Progenitor cell of endocrine pancreas (in vitro differentiated cells): ENCODE data around the gene ALG1. TPM values are rescaled to one million over a fixed set of nuclear protein-coding genes. Genes with fewer than 3 reads are reported as not detected.

Experiments used
- DNase-seq: peaks from one replicate; pipeline ENCODE4 v3.0.0; 2021; ENCODE audit warnings: low spot score; ENCODE audit not compliant: unreplicated experiment
- H3K27ac Mint-ChIP-seq: 2 replicates; pipeline ENCODE4 v1.8.0; 2021; ENCODE audit warnings: mild to moderate bottlenecking, moderate library complexity, mixed read lengths
- H3K27me3 Mint-ChIP-seq: 2 replicates; pipeline ENCODE4 v1.8.0; 2021; ENCODE audit warnings: mixed read lengths
- H3K36me3 Mint-ChIP-seq: 2 replicates; pipeline ENCODE4 v1.8.0; 2022; ENCODE audit warnings: mixed read lengths; ENCODE audit not compliant: insufficient read depth
- H3K4me1 Mint-ChIP-seq: 2 replicates; pipeline ENCODE4 v1.8.0; 2021; ENCODE audit warnings: low read depth, mixed read lengths
- H3K4me3 Mint-ChIP-seq: 2 replicates; pipeline ENCODE4 v1.8.0; 2021; ENCODE audit warnings: low read depth, mild to moderate bottlenecking, moderate library complexity, mixed read lengths
- H3K9me3 Mint-ChIP-seq: 2 replicates; pipeline ENCODE4 v1.8.0; 2021; ENCODE audit warnings: low read depth, mixed read lengths
- CTCF ChIP-seq: fragments of 200-600 bp; sonication (generic); IDR thresholded peaks from one replicate; pipeline ENCODE4 v1.5.0; 2021; ENCODE audit warnings: antibody characterized with exemption, mild to moderate bottlenecking; ENCODE audit not compliant: unreplicated experiment
- total RNA-seq: library from RNA; stranded (reverse); gene quantifications from 2 replicates; pipeline ENCODE4 v1.2.1, GENCODE V29; 2021

The ALG1 gene
- total RNA-seq, 1 donor from 2014 or later, result 28.4 TPM

GRCh38 chr16:5027086-5027485, 44.6 kb upstream of the ALG1 start:
- no peaks in the 10 kb centered on the region for H3K9me3 Mint-ChIP-seq
- TF ChIP-seq CTCF, result no peak
- H3K27ac Mint-ChIP-seq, result no peak overlapping the region
- H3K36me3 Mint-ChIP-seq, result peaks cover 4% of the 10 kb centered on the region
- H3K4me3 Mint-ChIP-seq, result no peak overlapping the region
- H3K27me3 Mint-ChIP-seq, result no peaks in the 10 kb centered on the region
- peaks cover 5% of the 10 kb centered on the region for H3K4me1 Mint-ChIP-seq
- no peak for DNase-seq

GRCh38 chr16:5027575-5028235, 43.9 kb upstream of the ALG1 start:
- H3K4me3 Mint-ChIP-seq, result no peak overlapping the region
- DNase-seq, result no peak
- no peaks in the 10 kb centered on the region for H3K9me3 Mint-ChIP-seq
- H3K4me1 Mint-ChIP-seq, result peaks cover 8% of the 10 kb centered on the region
- TF ChIP-seq CTCF, result no peak
- H3K27me3 Mint-ChIP-seq, result no peaks in the 10 kb centered on the region
- H3K36me3 Mint-ChIP-seq, result peaks cover 4% of the 10 kb centered on the region
- H3K27ac Mint-ChIP-seq, result no peak overlapping the region

- DNase-seq, result no peak
- Mint-ChIP-seq H3K4me3 (no peak overlapping the region), H3K4me1 (peaks cover 10% of the 10 kb centered on the region), H3K9me3 (no peaks in the 10 kb centered on the region), H3K27ac (no peak overlapping the region), H3K27me3 (no peaks in the 10 kb centered on the region), H3K36me3 (peaks cover 4% of the 10 kb centered on the region)
- TF ChIP-seq CTCF, result no peak
Observed at GRCh38 chr16:5028950-5029475, 42.6 kb upstream of the ALG1 start.

- no peaks in the 10 kb centered on the region for H3K9me3 Mint-ChIP-seq
- TF ChIP-seq CTCF, result no peak
- no peak overlapping the region for H3K27ac Mint-ChIP-seq
- peaks cover 22% of the 10 kb centered on the region for H3K4me1 Mint-ChIP-seq
- H3K36me3 Mint-ChIP-seq, result peaks cover 4% of the 10 kb centered on the region
- H3K4me3 Mint-ChIP-seq, result no peak overlapping the region
- no peak for DNase-seq
- H3K27me3 Mint-ChIP-seq, result no peaks in the 10 kb centered on the region
Observed at GRCh38 chr16:5030251-5030870, 41.3 kb upstream of the ALG1 start.

GRCh38 chr16:5031601-5032000, 40.0 kb upstream of the ALG1 start:
- Mint-ChIP-seq H3K27me3 (no peaks in the 10 kb centered on the region), H3K4me3 (peak overlapping the region; percentile 60), H3K9me3 (no peaks in the 10 kb centered on the region), H3K36me3 (peaks cover 4% of the 10 kb centered on the region), H3K4me1 (peaks cover 34% of the 10 kb centered on the region), H3K27ac (no peak overlapping the region)
- no peak for TF ChIP-seq CTCF
- DNase-seq, result no peak
